NCI-H524 (cell line): ENCODE data around the gene CKAP2.
"Not testable (repeated sequence)": the region's sequence is repeated elsewhere in the genome, so short reads cannot be mapped to it uniquely, and the experiment has no call there.

Experiments
- DNase-seq, 2 experiments: peaks; one replicate each; lab custom pipeline; 2025; lab: John Stamatoyannopoulos, UW

Gene CKAP2

DNA sequence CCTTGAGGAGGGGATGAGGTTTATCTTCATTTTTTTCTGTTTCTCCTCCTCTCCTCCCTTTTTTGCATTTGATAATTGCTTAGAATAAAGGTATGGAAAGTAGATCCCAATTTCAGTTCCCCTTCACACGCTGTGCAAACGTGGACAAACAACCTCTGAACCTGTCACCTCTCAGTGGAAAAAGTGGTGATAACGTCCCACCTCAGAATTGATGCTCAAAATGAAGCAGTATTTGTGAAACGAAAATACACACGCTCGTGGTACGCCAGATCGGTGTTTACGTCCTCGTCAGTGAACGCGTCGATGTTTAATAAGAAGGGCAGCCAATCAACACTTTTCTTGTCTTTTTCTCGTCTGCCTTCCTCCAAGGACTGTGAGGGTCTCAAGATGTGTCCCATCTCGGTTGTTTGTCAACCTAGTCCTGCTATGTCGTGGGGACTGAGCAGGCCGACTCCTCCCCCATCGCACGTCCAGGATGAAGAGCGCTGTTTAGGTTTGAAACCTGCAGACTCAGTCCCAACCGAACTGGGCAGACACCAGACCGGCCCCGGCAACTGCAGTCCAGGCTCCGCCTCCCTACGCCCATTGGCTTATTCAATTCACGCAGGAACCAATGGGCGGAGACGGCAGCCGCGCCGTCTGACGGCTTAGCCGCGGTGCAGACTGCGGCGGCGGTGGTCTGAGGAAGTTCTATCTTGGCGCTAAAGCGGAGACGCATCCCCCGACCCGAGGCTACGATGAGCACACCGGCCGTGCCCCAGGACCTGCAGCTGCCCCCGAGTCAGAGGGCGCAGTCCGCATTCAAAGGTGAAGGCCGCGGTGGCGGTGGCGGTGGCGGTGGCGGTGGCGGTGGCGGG lies at the start of gene CKAP2:
Gene CKAP2, plus strand, starts transcription at position 659 of the 857 bp plus-strand sequence. Its CDS starts 79 bp downstream, at position 738.
- DNase-seq, result peak; percentile 88 to 97

GRCh38 chr13:52405767-52406494 lies 49.3 kb upstream of the CKAP2 start, which contains the start of gene THSD1:
TSS of gene THSD1 (minus strand) at chr13:52406172. CDS start at chr13:52402600, 3,572 bp downstream.
- peak; percentile 23 to 56 for DNase-seq

GRCh38 chr13:52406629-52407028 lies 48.6 kb upstream of the CKAP2 start:
- DNase-seq, result no peak

DNA sequence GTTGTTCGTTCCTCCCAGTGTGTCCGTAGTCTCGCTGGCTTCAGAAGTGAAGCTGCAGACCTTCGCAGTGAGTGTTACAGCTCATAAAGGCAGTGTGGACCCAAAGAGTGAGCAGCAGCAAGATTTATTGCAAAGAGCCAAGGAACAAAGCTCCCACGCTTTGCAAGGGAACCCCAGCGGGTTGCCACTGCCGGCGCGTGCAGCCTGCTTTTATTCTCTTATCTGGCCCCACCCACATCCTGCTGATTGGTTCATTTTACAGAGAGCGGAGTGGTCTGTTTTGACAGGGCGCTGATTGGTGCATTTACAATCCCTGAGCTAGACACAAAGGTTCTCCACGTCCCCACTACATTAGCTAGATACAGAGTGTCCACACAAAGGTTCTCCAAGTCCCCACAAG lies 47.8 kb upstream of the CKAP2 start:
- not testable (repeated sequence) for DNase-seq

GRCh38 chr13:52408071-52408658 lies 47.1 kb upstream of the CKAP2 start:
- DNase-seq, result not testable (repeated sequence)

- no peak for DNase-seq
Observed at GRCh38 chr13:52411629-52412028, 43.6 kb upstream of the CKAP2 start.

DNA sequence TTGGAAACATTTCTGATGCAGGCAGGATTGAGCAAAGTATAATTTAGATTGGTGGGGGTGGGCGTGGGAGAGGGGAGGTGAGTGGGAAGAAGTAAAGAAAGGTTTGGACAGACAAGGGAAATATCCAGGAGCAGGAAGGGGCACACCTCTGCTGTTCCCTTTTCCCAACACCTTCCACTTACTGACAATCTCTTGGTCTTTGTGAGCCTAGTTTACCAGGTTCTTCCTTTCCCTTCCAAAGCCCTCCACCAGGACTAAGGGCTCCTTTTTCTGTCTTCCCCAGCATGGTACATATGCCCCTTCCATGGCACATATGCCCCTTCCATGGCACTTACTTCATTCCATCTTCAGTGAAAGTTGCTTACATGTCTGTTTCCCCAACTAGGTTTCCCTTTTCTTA lies 43.1 kb upstream of the CKAP2 start:
- DNase-seq, result no peak

GRCh38 chr13:52414051-52414450 lies 41.2 kb upstream of the CKAP2 start:
- DNase-seq, result no peak

DNA sequence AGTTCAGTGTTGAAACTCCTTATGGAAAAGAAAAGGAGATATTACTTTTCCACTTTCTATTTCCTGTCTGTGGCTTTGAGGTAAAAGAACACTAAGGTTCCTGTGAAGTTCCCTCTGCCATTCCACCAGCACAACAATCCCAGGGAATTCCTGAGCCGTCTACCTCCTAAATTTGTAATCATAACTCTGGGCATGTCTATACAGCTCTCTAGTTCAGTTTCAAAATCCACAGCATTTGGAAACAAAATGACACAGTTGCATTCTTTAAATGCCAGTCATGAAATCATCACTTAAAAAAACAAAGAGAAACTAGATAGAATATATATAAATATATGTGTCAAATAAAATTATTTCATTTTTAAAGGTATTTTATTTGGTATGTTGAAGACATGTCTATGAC lies 40.3 kb upstream of the CKAP2 start:
- DNase-seq, result no peak

DNA sequence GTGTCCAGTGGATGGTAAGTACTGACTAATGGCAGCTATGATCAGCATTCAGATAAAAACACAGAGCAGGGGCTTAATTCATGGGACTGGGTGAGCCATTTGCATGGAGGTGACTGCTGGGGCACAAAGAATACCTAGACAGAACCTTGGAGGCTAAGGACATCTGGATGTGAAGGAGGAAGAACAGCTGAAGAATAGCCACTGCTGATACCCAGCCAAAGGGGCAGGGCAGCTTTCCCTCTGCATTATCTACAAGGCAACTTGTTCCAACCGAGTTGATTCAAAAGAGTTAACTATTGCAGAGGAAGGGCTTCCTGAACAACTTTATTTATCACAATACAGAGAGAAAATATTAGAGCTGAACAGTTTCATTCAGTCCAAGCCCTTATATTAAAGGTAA lies 36.2 kb upstream of the CKAP2 start:
- no peak for DNase-seq

GRCh38 chr13:52421216-52421615 lies 34.1 kb upstream of the CKAP2 start:
- no peak for DNase-seq

- DNase-seq, result peak; percentile 70 to 93
Observed at GRCh38 chr13:52428295-52428694, 27.0 kb upstream of the CKAP2 start.

DNA sequence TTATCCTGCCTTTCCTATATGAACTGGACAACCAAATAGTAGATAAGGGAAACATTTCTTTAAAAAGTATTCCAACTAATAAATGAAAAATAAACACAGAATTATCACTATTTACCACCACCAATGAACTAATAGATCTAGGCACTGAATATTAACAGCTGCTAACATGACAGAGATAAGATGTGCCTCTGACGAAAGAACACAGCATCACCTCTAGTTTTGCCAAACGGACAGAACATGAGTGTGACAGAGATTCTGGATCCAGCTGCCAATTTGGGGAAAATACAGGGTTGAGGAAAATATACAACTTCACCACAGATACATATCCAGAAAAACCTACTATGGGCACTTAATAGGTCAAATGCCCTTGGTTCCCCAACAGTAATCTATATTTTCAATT lies 22.8 kb upstream of the CKAP2 start:
- DNase-seq, result no peak

DNA sequence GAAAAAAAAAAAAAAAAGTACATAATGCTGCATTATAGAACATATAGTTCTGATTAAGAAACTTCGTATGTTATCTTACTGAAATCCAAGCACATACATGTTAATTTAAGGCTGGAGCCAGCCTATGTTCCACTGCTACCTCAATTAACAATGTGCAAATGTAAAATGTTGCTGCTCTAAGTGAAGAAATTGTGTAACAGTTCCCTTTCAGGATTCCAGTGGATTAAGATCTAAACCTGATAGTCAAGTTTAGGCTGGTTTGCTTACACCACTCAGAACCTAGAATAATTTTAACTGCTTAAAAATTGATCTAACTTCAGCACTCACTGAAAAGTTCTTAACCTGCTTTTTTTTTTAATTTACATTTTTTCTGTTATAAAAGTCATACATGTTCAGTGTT lies 9.0 kb upstream of the CKAP2 start:
- DNase-seq, result no peak

GRCh38 chr13:52447354-52447753 lies 7.9 kb upstream of the CKAP2 start:
- peak in 1 of 2 experiments; percentile 3 for DNase-seq

DNA sequence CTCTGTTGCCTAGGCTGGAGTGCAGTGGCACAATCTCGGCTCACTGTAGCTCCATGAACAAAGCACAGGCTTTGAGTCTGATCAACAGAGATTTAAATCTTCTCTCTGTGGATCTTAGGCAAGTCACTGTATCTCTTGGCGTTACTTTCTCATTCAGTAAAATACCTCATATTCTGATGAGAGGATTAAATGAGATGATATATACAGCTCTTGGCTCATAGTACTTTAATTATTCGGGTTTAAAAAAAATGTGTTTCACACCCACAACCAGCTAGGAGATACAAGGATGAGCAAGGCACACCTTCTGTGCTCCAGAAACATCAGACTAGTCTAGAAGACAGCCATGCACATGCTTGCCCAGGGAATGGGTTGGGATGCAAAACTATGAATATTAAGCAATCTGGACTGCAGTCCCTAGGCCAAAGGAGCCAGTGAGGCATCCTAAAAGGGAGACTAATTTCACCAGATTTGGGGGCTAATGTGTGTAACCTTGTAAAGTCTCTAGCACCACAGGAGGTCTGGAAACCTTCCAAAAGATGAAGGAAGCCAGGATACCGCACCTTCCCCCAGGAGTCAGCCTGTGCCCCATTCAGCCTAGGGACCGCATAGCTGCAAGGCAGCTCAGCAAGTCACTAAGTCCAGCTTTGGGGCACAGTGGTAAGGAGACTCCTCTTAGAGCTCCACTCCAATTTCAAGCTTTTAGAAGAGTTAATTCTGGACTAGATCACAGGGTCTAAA lies 7.3 kb upstream of the CKAP2 start:
- DNase-seq, result peak; percentile 40 to 46

GRCh38 chr13:52449331-52450011 lies 5.8 kb upstream of the CKAP2 start:
- peak in 1 of 2 experiments; percentile 32 for DNase-seq

GRCh38 chr13:52450012-52450792 lies 5.1 kb upstream of the CKAP2 start, which contains the start of gene VPS36:
TSS of gene VPS36 (minus strand) at chr13:52450634. CDS start at chr13:52450594, 40 bp downstream.
- DNase-seq, result peak; percentile 74 to 89

GRCh38 chr13:52450793-52451116 lies 4.5 kb upstream of the CKAP2 start:
- DNase-seq, result no peak

DNA sequence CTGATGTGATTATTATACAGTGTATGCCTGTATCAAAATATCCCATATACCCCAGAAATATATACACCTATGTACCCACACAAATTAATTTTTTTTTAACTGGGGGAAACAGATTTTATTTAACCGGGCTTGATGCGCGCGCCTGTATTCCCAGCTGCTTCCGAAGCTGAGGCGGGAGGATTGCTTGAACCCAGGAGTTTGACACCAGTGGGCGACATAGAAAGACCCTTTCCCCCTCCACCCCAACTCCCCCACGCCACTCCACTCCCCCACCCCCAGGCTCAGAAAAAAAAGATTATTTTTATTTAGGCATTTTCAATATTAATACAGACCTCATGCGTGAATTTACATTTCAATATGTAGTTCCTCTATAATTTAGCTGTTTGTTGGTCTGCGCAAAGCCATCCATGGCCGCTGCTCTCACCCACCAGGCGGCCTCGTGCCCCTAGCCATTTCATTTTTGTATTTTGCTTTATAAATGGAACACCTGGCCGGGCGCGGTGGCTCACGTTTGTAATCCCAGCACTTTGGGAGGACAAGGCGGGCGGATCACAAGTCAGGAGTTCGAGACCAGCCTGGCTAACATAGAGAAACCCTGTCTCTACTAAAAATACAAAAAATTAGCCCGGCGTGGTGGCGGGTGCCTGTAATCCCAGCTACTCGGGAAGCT lies 4.0 kb upstream of the CKAP2 start:
- peak in 1 of 2 experiments; percentile 31 for DNase-seq
